ENCODE results near the gene LASP1NB.

The LASP1NB gene

DNA sequence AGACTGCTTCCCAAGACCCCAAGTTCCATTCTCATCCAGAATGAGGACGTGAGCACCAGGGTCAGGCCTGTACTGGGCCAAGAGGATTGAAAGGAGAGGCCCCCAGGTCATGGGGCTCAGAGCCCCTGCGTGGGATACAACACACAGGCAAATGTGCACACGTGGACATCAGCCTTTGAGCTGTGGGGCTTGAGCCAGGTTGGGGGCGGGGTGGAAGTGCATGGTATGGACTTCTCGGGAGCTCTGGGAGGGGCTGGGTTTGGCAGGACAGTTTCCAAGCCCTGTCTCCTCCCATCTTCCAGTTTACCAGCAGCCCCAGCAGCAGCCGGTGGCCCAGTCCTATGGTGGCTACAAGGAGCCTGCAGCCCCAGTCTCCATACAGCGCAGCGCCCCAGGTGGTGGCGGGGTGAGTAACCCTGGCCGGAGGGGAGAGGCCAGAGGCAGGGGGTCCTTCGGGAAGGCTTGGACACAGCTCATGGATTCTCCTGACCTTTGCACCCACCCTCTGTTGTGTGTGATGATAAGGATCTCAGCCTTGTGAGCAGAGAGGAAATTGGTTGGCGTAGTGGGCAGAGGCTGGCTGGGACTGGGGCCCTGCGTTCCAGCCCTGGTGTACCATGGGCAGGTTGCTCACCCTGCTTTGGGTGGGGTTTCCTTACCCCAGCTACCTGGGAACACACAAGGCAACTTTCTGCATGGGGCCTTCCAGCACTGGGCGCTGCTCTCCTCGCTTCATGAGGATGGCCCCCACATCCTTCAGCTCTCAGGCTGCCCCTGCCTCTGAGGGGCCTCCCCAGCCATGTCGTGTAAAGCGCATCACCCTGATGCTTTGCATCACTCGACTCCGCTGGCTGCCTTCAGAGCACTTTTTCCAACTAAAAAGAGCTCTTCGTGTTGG, 10.4 kb upstream of the LASP1NB start (continued):
- TF ChIP-seq SNAI1 (CRISPR knock-in tag; IDR thresholded peaks at IDR 0.05; ENCODE audit: borderline replicate concordance) (no peak), ZNF232 (CRISPR knock-in tag; IDR thresholded peaks at IDR 0.05; ENCODE audit: borderline replicate concordance) (no peak), ATAD3A (CRISPR knock-in tag; IDR thresholded peaks at IDR 0.05) (no peak), ZNF24 (IDR thresholded peaks at IDR 0.05) (no peak), ZNF562 (CRISPR knock-in tag; IDR thresholded peaks at IDR 0.05; ENCODE audit: borderline replicate concordance) (no peak), ZZZ3 (CRISPR knock-in tag; IDR thresholded peaks at IDR 0.05; ENCODE audit: borderline replicate concordance) (no peak), JUN (CRISPR knock-in tag; IDR thresholded peaks at IDR 0.05) (no peak), CERS6 (CRISPR knock-in tag; IDR thresholded peaks at IDR 0.05) (no peak), ZNF331 (CRISPR knock-in tag; IDR thresholded peaks at IDR 0.05) (peak; percentile 86), ERF (CRISPR knock-in tag; IDR thresholded peaks at IDR 0.05) (peak; percentile 36; the same call in 1 of the 2 replicates), SNAPC5 (CRISPR knock-in tag; IDR thresholded peaks at IDR 0.05; ENCODE audit: borderline replicate concordance) (no peak), SP4 (CRISPR knock-in tag; IDR thresholded peaks at IDR 0.05) (no peak), RFX1 (IDR thresholded peaks at IDR 0.05) (no peak), ZNF367 (CRISPR knock-in tag; IDR thresholded peaks at IDR 0.05; ENCODE audit: borderline replicate concordance) (no peak), KAT7 (CRISPR knock-in tag; IDR thresholded peaks at IDR 0.05; ENCODE audit: borderline replicate concordance) (no peak; the same call in 1 of the 2 replicates), PATZ1 (CRISPR knock-in tag; IDR thresholded peaks at IDR 0.05) (peak; percentile 92)
- TF ChIP-seq, protein P1, sequence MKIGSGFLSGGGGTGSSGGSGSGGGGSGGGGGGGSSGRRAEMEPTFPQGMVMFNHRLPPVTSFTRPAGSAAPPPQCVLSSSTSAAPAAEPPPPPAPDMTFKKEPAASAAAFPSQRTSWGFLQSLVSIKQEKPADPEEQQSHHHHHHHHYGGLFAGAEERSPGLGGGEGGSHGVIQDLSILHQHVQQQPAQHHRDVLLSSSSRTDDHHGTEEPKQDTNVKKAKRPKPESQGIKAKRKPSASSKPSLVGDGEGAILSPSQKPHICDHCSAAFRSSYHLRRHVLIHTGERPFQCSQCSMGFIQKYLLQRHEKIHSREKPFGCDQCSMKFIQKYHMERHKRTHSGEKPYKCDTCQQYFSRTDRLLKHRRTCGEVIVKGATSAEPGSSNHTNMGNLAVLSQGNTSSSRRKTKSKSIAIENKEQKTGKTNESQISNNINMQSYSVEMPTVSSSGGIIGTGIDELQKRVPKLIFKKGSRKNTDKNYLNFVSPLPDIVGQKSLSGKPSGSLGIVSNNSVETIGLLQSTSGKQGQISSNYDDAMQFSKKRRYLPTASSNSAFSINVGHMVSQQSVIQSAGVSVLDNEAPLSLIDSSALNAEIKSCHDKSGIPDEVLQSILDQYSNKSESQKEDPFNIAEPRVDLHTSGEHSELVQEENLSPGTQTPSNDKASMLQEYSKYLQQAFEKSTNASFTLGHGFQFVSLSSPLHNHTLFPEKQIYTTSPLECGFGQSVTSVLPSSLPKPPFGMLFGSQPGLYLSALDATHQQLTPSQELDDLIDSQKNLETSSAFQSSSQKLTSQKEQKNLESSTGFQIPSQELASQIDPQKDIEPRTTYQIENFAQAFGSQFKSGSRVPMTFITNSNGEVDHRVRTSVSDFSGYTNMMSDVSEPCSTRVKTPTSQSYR (CRISPR knock-in tag; IDR thresholded peaks at IDR 0.05; ENCODE audit: borderline replicate concordance), result peak; percentile 21; the same call in 1 of the 2 replicates
- TF ChIP-seq, protein P2, sequence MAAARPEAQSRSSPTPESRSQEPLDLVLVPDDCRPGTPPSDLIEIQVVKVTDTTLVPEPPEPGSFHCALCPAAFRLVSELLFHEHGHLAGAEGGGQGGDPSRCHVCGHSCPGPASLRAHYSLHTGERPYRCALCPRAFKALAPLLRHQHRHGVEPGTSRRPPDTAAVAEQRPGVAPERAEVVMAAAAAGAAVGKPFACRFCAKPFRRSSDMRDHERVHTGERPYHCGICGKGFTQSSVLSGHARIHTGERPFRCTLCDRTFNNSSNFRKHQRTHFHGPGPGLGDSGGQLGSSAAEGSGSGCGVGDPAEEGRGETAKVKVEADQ (CRISPR knock-in tag; IDR thresholded peaks at IDR 0.05; ENCODE audit: borderline replicate concordance), result no peak; the same call in 1 of the 2 replicates
- TF ChIP-seq, protein P3, sequence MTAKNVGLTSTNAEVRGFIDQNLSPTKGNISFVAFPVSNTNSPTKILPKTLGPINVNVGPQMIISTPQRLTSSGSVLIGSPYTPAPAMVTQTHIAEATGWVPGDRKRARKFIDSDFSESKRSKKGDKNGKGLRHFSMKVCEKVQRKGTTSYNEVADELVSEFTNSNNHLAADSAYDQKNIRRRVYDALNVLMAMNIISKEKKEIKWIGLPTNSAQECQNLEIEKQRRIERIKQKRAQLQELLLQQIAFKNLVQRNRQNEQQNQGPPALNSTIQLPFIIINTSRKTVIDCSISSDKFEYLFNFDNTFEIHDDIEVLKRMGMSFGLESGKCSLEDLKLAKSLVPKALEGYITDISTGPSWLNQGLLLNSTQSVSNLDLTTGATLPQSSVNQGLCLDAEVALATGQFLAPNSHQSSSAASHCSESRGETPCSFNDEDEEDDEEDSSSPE (CRISPR knock-in tag; IDR thresholded peaks at IDR 0.05), result no peak

Data from HepG2 (cell line).